C4-2B (cell line): ENCODE data around the gene PLCG2.

Source experiments
- H3K27ac ChIP-seq: fragments of 450-650 bp; 2 replicates; pipeline ENCODE4 v1.5.1; 2017
- CTCF ChIP-seq: fragments of 450-650 bp; conservative IDR thresholded peaks from 2 replicates; pipeline ENCODE4 v1.5.1; 2017; ENCODE audit warnings: mild to moderate bottlenecking
- ZFX ChIP-seq: fragments of 450-650 bp; IDR thresholded peaks from 2 replicates; pipeline ENCODE4 v1.6.1; 2017

PLCG2 gene

GRCh38 chr16:81810894-81811538, 31.9 kb downstream of the PLCG2 start:
- H3K27ac ChIP-seq: no peak overlapping the region
- TF ChIP-seq ZFX (no peak), CTCF (no peak)

- H3K27ac ChIP-seq: no peak overlapping the region
Observed at GRCh38 chr16:81813648-81814047, 34.6 kb downstream of the PLCG2 start.

GRCh38 chr16:81814751-81815428, 35.8 kb downstream of the PLCG2 start:
- no peak overlapping the region for H3K27ac ChIP-seq

More at GRCh38 chr16:81813648-81814047, 34.6 kb downstream of the PLCG2 start:
- TF ChIP-seq ZFX (no peak), CTCF (no peak)

GRCh38 chr16:81815429-81815766, 36.3 kb downstream of the PLCG2 start:
- H3K27ac ChIP-seq: no peak overlapping the region
- TF ChIP-seq ZFX: no peak
- TF ChIP-seq CTCF: no peak

More at GRCh38 chr16:81814751-81815428, 35.8 kb downstream of the PLCG2 start:
- TF ChIP-seq ZFX: no peak

- TF ChIP-seq CTCF: no peak
- TF ChIP-seq ZFX: no peak
- no peak overlapping the region for H3K27ac ChIP-seq
Observed at GRCh38 chr16:81816351-81816750, 37.3 kb downstream of the PLCG2 start.

- H3K27ac ChIP-seq: no peak overlapping the region
- TF ChIP-seq ZFX (no peak), CTCF (no peak)
Observed at GRCh38 chr16:81816793-81817210, 37.7 kb downstream of the PLCG2 start.

- TF ChIP-seq CTCF (no peak), ZFX (no peak)
- no peak overlapping the region for H3K27ac ChIP-seq
Observed at GRCh38 chr16:81817296-81817695, 38.2 kb downstream of the PLCG2 start.
